Right renal pelvis (tissue), 4 donors: ENCODE results near the gene CYP27A1. TPM values are rescaled to one million over a fixed set of nuclear protein-coding genes. Genes with fewer than 3 reads are reported as not detected.

ENCODE experiments used
- DNase-seq, 4 donors: peaks; one replicate each; pipeline ENCODE4 v3.0.0-alpha.2; 2013; ENCODE audit warnings: low read depth in 4 of 4, low spot score in 3 of 4, missing footprints in 1 of 4
- polyA plus RNA-seq, 4 donors: library from polyadenylated mRNA; unstranded; fragments of 120-200 nt; gene quantifications; one replicate each; pipeline ENCODE4 v1.2.1, GENCODE V29; 2013; ENCODE audit not compliant: insufficient read length in 4 of 4

CYP27A1 gene
- polyA plus RNA-seq, 4 donors: 44.3 to 57.6 (median 50.7) TPM

DNA sequence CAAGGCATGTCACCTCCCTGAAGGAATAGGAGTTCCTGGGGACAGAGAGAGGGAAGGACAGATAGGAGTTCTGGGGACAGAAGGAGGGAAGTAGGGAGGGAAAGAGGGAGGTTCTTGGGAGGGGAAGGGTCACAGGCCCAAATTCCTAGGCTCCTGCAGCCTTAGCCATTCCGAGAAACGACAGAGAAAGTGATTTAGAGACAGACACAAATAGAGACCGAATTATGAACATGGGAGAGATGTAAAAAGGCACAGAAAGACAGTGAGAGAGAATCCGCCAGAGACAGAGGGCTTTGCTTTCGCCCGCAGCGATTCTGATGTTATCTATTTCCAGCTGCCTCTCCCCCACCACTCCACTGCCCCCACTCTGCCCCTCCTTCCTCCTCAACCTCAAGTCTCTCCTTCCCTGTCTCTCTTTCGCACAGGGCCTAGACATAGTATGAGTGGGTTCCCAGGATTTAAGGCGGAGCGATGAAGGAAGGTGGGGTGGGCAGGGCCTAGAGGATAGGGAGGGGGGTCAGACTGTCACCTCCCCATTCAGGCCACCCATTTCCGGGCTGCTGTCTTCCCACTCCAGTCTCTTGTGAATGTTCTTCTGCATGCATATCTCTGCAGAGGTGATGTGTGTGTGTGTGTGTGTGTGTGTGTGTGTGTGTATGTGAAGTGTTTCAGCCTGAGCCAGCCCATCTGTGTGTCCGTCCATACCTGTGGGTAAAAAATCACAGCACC, 74.4 kb downstream of the CYP27A1 start:
- DNase-seq: no peak

DNA sequence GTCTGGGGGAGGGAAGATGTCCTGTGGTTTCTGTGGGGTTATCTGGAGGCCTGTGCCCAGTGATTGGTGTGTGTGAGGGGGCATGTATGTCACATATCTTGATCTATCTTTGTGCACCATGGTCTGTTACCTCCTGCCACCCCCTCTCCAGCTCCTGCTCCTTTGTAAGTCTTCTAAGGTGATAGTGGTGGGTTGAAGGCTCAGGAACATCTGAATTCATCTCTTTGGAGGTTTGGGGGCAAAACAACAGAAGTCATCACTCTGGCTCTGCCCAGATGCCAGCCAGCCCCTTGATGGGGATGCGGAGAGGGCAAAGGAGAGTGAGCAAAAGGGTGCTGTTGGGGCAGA, 74.9 kb downstream of the CYP27A1 start:
- DNase-seq: no peak

DNA sequence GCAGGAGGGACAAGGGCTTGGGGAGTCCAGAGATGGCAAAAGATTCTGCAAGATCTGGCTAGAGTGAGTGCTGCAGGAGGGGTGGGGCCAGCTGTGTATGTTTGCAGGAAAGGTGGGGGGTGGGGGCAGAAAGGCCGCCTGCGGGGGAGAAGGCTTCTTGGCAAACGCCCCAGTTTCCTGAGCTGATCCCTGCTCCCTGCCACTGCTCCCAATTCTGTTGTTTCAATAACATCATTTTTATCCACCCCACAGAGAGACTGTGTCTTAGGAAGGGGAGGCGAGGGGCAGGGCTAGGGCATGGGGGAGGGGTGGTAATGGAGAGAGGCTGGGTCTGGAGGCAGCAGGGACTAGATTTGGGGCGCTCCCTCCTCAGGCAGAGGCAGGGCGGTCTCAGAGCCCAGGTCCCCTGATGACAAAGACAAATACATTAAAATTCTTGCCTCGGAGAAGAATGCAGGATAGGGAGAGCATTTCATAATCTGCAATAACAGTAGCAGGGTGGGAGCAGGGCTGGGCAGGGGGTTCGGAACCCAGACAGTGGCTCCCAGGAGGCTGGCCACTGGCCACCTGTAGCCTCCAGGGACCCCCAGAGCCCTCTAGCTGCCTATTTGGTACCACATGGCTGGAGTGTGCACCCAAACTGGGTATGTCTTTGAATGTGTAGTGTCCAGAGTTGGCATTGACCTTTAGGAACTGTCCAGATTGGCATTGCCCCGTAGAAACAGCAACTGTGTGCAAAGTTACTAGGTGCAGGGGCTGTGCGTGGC, 75.6 kb downstream of the CYP27A1 start:
- DNase-seq: no peak

DNA sequence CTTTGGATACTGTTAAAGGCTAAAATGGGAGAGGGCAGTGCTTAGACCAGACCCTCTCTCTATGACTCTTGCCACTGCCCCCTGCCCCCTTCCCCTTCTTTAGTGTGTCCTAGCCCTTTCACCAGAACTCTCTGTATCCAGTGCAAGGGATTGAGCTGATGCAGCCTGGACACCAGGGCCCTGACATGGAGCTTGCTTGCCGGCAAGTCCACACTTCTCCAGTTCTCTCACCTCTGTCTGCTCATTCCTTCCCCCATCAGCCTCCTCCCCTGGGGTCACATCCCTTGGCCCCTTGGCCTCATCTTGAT, 76.1 kb downstream of the CYP27A1 start:
- no peak for DNase-seq

DNA sequence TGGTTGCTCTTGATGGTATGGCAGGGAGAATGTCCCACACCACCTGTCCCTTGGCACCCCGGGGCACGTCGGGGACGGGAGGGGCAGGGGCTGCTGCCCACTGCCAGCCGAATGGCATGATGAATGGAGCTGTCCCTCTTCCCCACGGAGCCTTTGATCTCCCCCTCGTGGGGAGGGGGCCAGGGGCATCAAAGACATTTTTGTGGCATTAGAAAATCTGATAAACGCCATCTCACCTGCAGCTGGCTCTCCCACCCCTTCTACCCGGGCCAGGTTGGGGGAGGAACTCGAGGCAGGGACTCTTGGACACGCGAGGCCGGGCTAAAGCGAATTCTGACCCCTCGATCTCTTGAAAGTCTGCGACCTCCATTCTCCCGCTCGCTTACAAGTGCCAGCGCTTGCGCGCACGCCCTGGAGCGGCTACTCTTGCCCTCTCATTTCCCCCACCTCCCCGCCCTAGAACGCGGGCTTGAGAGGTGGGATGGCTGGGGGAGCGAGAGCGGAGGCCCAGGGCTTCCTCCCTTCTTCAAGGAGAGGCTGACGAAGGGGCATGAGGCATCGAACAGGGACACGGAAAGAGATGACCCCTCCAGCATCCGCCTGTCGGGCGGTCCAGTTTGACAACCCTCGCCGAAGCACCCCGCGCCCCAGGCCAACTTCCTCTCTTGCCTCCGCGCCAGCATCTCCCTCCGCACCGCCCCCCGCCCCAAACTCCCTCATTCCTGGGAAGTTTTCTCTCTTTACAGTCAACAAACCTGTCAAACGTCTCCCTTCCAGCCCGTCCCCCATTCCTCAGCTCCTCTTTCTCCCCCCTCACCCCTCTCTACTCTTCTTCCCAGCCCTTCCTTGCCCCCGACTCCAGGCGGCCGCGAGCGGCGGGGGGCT, 77.0 kb downstream of the CYP27A1 start:
- no peak for DNase-seq

DNA sequence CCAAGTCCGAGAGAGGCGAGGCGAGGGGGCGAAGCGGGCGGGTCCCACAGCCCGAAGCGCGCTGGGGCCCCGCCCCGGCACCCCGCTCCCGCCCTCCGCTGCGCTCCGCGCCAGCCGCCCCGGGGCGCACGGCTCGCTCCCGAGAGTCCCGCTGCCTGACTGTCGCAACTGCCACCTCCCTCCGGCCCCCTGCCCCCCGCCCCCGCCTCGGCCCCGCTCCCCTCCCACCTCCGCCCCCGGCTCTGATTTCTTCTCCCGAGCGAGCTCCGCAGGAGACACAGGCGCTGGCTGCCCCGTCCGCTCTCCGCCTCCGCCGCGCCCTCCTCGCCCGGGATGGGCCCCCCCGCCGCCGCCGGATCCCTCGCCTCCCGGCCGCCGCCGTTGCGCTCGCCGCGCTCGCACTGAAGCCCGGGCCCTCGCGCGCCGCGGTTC, 77.6 kb downstream of the CYP27A1 start, which contains the start of gene WNT6:
TSS of gene WNT6 (plus strand) at position 250 of the 432 bp plus-strand sequence. CDS start 233 bp downstream, outside the sequence.
- no peak for DNase-seq

DNA sequence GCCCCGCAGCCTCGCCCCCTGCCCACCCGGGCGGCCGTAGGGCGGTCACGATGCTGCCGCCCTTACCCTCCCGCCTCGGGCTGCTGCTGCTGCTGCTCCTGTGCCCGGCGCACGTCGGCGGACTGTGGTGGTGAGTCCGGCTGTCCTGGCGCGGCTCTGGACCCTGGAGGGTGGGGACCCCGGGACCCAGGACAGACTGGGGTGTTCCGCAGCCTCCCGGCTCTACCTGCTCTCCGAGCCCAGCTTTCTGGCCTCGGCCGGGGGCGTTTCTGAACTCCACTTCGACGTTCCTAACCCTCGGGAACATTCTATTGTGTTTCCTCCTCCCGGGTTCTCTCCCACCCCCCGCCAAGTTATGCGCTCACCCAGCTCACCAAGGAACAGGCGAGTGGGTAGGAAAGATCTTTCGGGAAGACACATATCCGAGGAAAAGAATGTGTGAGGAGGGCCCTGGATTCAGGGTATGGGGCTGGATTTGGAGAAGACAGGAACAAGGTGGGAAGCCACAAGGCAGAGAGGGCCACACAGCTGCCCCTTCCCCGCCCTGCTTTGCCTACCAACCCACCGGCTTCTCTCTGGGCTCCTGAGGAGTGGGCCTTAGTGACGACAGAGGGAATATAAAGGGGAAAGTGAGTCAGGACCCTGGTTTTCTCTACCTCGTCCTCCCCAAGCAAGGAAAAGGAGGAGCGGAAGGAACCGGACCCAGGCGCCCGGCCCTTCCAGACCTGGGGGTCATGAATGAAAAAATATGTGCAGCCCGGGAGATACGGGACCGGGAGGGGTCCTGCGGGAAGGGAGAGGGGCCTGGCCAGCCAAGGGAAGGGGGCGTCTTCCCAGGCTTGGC, 78.3 kb downstream of the CYP27A1 start:
- DNase-seq: no peak

DNA sequence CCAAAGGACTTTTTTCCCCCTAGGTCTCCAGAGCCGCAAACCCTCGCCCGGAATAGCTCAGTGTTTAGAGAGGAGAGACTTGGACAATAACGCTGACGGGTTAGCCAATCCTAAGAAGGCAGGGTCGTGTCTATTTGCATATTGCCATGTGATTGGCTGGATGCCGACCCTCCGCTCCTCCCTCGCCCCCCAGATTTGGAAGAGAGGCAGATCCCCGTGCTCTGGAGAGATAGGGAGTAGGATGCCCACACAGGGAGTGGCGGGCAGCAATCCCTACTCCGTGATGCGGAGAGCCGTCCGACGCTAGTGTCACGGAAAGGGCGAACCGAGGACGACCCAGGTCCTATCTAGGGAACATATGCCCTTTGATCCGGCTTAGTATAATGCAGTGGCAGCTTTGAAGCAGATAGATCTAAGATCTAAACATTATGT, 79.0 kb downstream of the CYP27A1 start:
- DNase-seq: peak in 3 of 4 donors; percentile 55 to 75 (median 67)

DNA sequence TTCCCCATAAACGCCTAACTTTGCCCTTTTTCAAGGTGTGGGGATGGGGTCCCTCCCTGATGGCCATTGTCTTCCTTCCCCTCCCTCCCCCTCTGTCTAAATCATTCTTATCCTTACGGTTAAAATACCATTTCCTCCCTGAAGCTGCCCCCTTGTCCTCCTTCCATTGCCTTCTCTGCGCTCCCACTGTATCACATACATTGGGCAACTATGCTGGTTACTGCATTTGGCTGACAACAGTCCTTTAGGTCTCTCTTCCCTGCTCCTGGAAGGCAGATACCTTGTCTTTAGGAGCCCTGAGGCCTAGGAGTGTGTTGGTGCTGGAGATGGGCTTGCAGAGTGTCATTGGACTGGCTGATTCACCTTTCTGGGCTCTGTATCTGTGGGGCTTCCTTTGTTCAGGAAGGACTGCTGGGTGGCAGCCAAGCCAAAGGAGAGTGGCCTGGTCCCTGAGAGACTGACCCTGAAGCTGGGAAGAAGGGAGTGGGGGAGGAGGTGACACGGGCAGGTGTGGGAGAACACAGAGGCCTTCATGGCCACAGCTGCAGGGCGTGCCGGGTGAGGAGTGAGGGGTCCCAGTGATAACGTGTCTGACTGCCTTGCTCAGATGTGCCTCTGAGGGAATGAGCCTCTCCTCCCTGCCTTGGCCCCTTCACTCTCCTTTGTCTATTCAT, 79.8 kb downstream of the CYP27A1 start:
- DNase-seq: no peak

DNA sequence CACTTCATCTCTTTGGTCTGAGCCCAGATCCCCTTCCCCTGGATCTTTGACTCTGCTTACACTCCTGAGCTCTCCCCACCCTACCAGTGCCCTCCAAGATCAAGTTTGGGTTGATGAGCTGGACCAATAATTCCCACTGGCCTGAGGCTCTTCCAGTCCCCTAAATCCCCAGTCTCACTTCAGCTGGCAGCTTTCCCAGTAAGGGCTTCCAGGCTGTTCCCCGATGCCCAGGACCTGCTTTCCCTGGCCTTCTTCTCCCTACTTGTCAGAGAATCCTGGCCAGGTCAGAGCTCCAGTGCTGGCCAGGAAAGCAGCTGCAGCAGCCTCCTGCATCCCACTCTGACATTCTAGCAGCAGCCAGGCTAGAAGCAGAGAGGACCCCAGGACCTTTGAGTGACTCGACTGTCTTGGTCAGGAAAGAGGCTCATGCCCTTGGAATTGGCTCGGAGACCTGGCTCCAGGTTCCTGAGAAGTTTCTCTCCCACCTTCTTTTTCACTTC, 81.1 kb downstream of the CYP27A1 start:
- DNase-seq: no peak

Other genes starting within 250 kb of the CYP27A1 start
- 10 to 100 TPM; 14.7 to 18.8 (median 16.0) TPM for gene USP37, start 213.8 kb upstream of the CYP27A1 start, polyA plus RNA-seq
- 10 to 100 TPM; 45.8 to 60.2 (median 50.6) TPM for gene CNOT9, start 213.3 kb upstream of the CYP27A1 start, polyA plus RNA-seq
- gene PLCD4, start 174.2 kb upstream of the CYP27A1 start, polyA plus RNA-seq: 1 to 10 TPM; 6.2 to 9.0 (median 7.5) TPM
- 10 to 100 TPM; 16.0 to 19.5 (median 17.7) TPM for gene ZNF142, start 122.5 kb upstream of the CYP27A1 start, polyA plus RNA-seq
- 10 to 100 TPM; 44.2 to 58.4 (median 51.1) TPM for gene BCS1L, start 122.5 kb upstream of the CYP27A1 start, polyA plus RNA-seq
- gene RNF25, start 110.1 kb upstream of the CYP27A1 start, polyA plus RNA-seq: 10 to 100 TPM; 46.4 to 51.7 (median 48.3) TPM
- 10 to 100 TPM; 61.1 to 84.7 (median 70.0) TPM for gene STK36, start 110.1 kb upstream of the CYP27A1 start, polyA plus RNA-seq
- gene TTLL4, start 71.3 kb upstream of the CYP27A1 start, polyA plus RNA-seq: 10 to 100 TPM; 29.6 to 32.7 (median 30.7) TPM
- under 1 TPM in 1 of 4 donors, not detected in 3; 0.05 TPM for gene PRKAG3, start 49.7 kb downstream of the CYP27A1 start, polyA plus RNA-seq
- under 1 TPM; 0.10 to 0.44 (median 0.27) TPM for gene WNT6, start 77.7 kb downstream of the CYP27A1 start, polyA plus RNA-seq
- 1 to 10 TPM in 2 of 4 donors, under 1 TPM in 2; 0.60 to 1.4 (median 1.1) TPM for gene WNT10A, start 98.7 kb downstream of the CYP27A1 start, polyA plus RNA-seq
- gene CDK5R2, start 177.5 kb downstream of the CYP27A1 start, polyA plus RNA-seq: under 1 TPM in 1 of 4 donors, not detected in 3; 0.17 TPM
- under 1 TPM in 3 of 4 donors, not detected in 1; 0.08 to 0.10 (median 0.08) TPM for gene FEV, start 203.0 kb downstream of the CYP27A1 start, polyA plus RNA-seq
- not detected for gene CRYBA2, start 211.3 kb downstream of the CYP27A1 start, polyA plus RNA-seq